Dermis blood vessel endothelial cell (primary cell): ENCODE measurements around the gene CACNB2. TPM values are rescaled to one million over a fixed set of nuclear protein-coding genes. Genes with fewer than 3 reads are reported as not detected.
"Not testable (repeated sequence)": the region's sequence is repeated elsewhere in the genome, so short reads cannot be mapped to it uniquely, and the experiment has no call there.

Experiments used
- DNase-seq: peaks from one replicate; pipeline ENCODE4 v3.0.0; 2010
- total RNA-seq: library from RNA; depleted of rRNA; stranded (reverse); fragments of >200 nt; gene quantifications from 2 replicates; pipeline ENCODE4 v1.2.3, GENCODE V29; 2014

The CACNB2 gene
- total RNA-seq, 1 donor from 2014 or later: not detected

GRCh38 chr10:18402853-18403252 lies 262.6 kb downstream of the CACNB2 start:
- no peak for DNase-seq

- DNase-seq: no peak
Observed at GRCh38 chr10:18404530-18404929, 264.3 kb downstream of the CACNB2 start.

GRCh38 chr10:18406136-18406535 lies 265.9 kb downstream of the CACNB2 start:
- DNase-seq: no peak

GRCh38 chr10:18409599-18410397 lies 269.6 kb downstream of the CACNB2 start:
- DNase-seq: no peak

- DNase-seq: no peak
Observed at GRCh38 chr10:18414061-18414460, 273.8 kb downstream of the CACNB2 start.

- no peak for DNase-seq
Observed at GRCh38 chr10:18417950-18418527, 277.8 kb downstream of the CACNB2 start.

GRCh38 chr10:18418541-18419215 lies 278.5 kb downstream of the CACNB2 start:
- DNase-seq: no peak

GRCh38 chr10:18419945-18420344 lies 279.7 kb downstream of the CACNB2 start:
- no peak for DNase-seq

GRCh38 chr10:18421726-18422293 lies 281.6 kb downstream of the CACNB2 start:
- DNase-seq: no peak

GRCh38 chr10:18423058-18423637 lies 282.9 kb downstream of the CACNB2 start:
- DNase-seq: no peak

GRCh38 chr10:18424200-18424599 lies 284.0 kb downstream of the CACNB2 start:
- no peak for DNase-seq

- DNase-seq: no peak
Observed at GRCh38 chr10:18429335-18429734, 289.1 kb downstream of the CACNB2 start.

GRCh38 chr10:18436902-18437301 lies 296.7 kb downstream of the CACNB2 start:
- no peak for DNase-seq

- no peak for DNase-seq
Observed at GRCh38 chr10:18437486-18437885, 297.3 kb downstream of the CACNB2 start.

GRCh38 chr10:18438361-18439126 lies 298.3 kb downstream of the CACNB2 start:
- DNase-seq: no peak

- DNase-seq: no peak
Observed at GRCh38 chr10:18439601-18440000, 299.4 kb downstream of the CACNB2 start.

GRCh38 chr10:18445635-18446034 lies 305.4 kb downstream of the CACNB2 start:
- not testable (repeated sequence) for DNase-seq

- no peak for DNase-seq
Observed at GRCh38 chr10:18446205-18446604, 306.0 kb downstream of the CACNB2 start.

- DNase-seq: no peak
Observed at GRCh38 chr10:18449611-18450026, 309.4 kb downstream of the CACNB2 start.

GRCh38 chr10:18450298-18450697 lies 310.1 kb downstream of the CACNB2 start:
- DNase-seq: no peak

GRCh38 chr10:18455086-18455884 lies 315.1 kb downstream of the CACNB2 start:
- DNase-seq: no peak
